Fibroblast of lung (primary cell): ENCODE measurements around the gene CAMK1D.

ENCODE experiments used
- CTCF ChIP-seq, 2 donors: IDR thresholded peaks in 1 of 2; conservative IDR thresholded peaks in 1 of 2; 1 replicate in 1 of 2; 2 replicates in 1 of 2; pipeline ENCODE4 v1.5.1; 2011 to 2012; ENCODE audit warnings: low read length in 2 of 2, control low read depth in 1 of 2, inconsistent platforms in 1 of 2, low read depth in 1 of 2, mild to moderate bottlenecking in 1 of 2
- EZH2 ChIP-seq: IDR thresholded peaks from 2 replicates; pipeline ENCODE4 v1.5.1; 2012; ENCODE audit warnings: low read length, control low read depth, mild to moderate bottlenecking; ENCODE audit errors: missing control alignments

- TF ChIP-seq CTCF (conservative IDR thresholded peaks at IDR 0.05 in 1 of 2, IDR thresholded peaks at IDR 0.05 in 1 of 2; ENCODE audit: low read depth in 1 of 2, low read length in 2 of 2), result no peak
- no peak for TF ChIP-seq EZH2
Measured at GRCh38 chr10:12874501-12874900, 525.2 kb downstream of the CAMK1D start.
